B cell (primary cell): ENCODE results near the gene DLST. TPM values are rescaled to one million over a fixed set of nuclear protein-coding genes. Genes with fewer than 3 reads are reported as not detected.

Experiments used
- ATAC-seq: fragments of 200-7000 bp; cut with Tn5 transposase; one replicate; pipeline ENCODE4 v1.10.0; 2021; ENCODE audit warnings: low read depth, mild to moderate bottlenecking, moderate number of reproducible peaks, moderate library complexity
- CTCF ChIA-PET: fragments of 350-600 bp; sonication (Branson Sonifier 250); formaldehyde crosslinking; loops from one replicate; lab custom pipeline; 2021; ENCODE audit warnings: antibody characterized with exemption, inconsistent platforms; lab: Charles Lee
- POLR2A ChIA-PET: fragments of 350-600 bp; sonication (Branson Sonifier 250); formaldehyde crosslinking; loops from one replicate; lab custom pipeline; 2021; ENCODE audit warnings: antibody characterized with exemption; lab: Charles Lee
- DNase-seq: peaks from one replicate; pipeline ENCODE4 v3.0.0; 2013
- H2AFZ ChIP-seq: 2 replicates; pipeline ENCODE4 v1.6.1; 2012; ENCODE audit warnings: mild to moderate bottlenecking, low read depth, low read length; ENCODE audit not compliant: insufficient read depth, poor library complexity, severe bottlenecking
- H3K27ac ChIP-seq, 2 donors: 1 replicate in 1 of 2; 2 replicates in 1 of 2; pipeline ENCODE4 v1.5.1; 2012 to 2013; ENCODE audit warnings: low read length in 2 of 2, mild to moderate bottlenecking in 2 of 2, moderate library complexity in 1 of 2
- H3K27me3 ChIP-seq, 4 experiments: fragments of 200-600 bp in 1 of 4; sonication (generic) in 1 of 4; replicated peaks in 1 of 4; 1 replicate in 2 of 4; 2 replicates in 2 of 4; pipeline versions ENCODE4 v1.6.1 to v1.7.0; 2013 to 2016; ENCODE audit warnings: low read length in 3 of 4, mild to moderate bottlenecking in 2 of 4, mixed read lengths in 1 of 4, moderate library complexity in 1 of 4; ENCODE audit not compliant: insufficient read depth in 4 of 4, control insufficient read depth in 3 of 4; ENCODE audit errors: control extremely low read depth in 1 of 4
- H3K36me3 ChIP-seq, 2 experiments: replicated peaks in 1 of 2; 1 replicate in 1 of 2; 2 replicates in 1 of 2; pipeline versions ENCODE4 v1.6.1 to v1.7.1; 2013; ENCODE audit warnings: low read length in 1 of 2; ENCODE audit not compliant: insufficient read depth in 2 of 2, control insufficient read depth in 1 of 2; ENCODE audit errors: control extremely low read depth in 1 of 2, extremely low read depth in 1 of 2
- H3K4me1 ChIP-seq, 2 donors: fragments of 200-600 bp in 1 of 2; sonication (generic) in 1 of 2; 1 replicate in 1 of 2; 2 replicates in 1 of 2; pipeline versions ENCODE4 v1.5.1 to v1.6.1; 2013 to 2017; ENCODE audit warnings: low read length in 2 of 2; ENCODE audit not compliant: control insufficient read depth in 2 of 2, insufficient read depth in 2 of 2
- H3K4me2 ChIP-seq: replicated peaks from 2 replicates; pipeline ENCODE3; 2012; ENCODE audit warnings: mild to moderate bottlenecking, low read depth, low read length; ENCODE audit not compliant: poor library complexity, severe bottlenecking
- H3K4me3 ChIP-seq, 5 experiments: fragments of 200-600 bp in 1 of 5; sonication (generic) in 1 of 5; 1 replicate in 3 of 5; 2 replicates in 2 of 5; pipeline versions ENCODE4 v1.5.1 to v1.7.0; 2011 to 2016; ENCODE audit warnings: low read length in 4 of 5, mild to moderate bottlenecking in 4 of 5, low read depth in 2 of 5, control low read depth in 1 of 5, moderate library complexity in 1 of 5; ENCODE audit not compliant: insufficient read depth in 1 of 5; ENCODE audit errors: control extremely low read depth in 1 of 5, extremely low read depth in 1 of 5
- H3K79me2 ChIP-seq: fragments of 200-600 bp; sonication (generic); one replicate; pipeline ENCODE4 v1.6.0; 2016; ENCODE audit warnings: low read length; ENCODE audit not compliant: control insufficient read depth, insufficient read depth
- H3K9ac ChIP-seq: fragments of 200-600 bp; sonication (generic); 2 replicates; pipeline ENCODE4 v1.6.1; 2017; ENCODE audit warnings: mild to moderate bottlenecking, low read length, moderate library complexity
- H3K9me3 ChIP-seq, 3 donors: one replicate each; pipeline versions ENCODE4 v1.6.1 to v1.7.1; 2013; ENCODE audit warnings: low read length in 2 of 3; ENCODE audit not compliant: control insufficient read depth in 2 of 3, insufficient read depth in 1 of 3; ENCODE audit errors: control extremely low read depth in 1 of 3
- H4K20me1 ChIP-seq: 2 replicates; pipeline ENCODE4 v1.6.0; 2012; ENCODE audit warnings: mild to moderate bottlenecking, low read length; ENCODE audit not compliant: insufficient read depth, control insufficient read depth, poor library complexity, severe bottlenecking
- H3K27ac Mint-ChIP-seq: one replicate; pipeline ENCODE4 v1.8.0; 2021; ENCODE audit warnings: mixed read lengths
- H3K27me3 Mint-ChIP-seq: one replicate; pipeline ENCODE4 v1.8.0; 2021; ENCODE audit warnings: mixed read lengths
- H3K4me1 Mint-ChIP-seq: one replicate; pipeline ENCODE4 v1.8.0; 2021; ENCODE audit warnings: mixed read lengths
- H3K4me3 Mint-ChIP-seq: one replicate; pipeline ENCODE4 v1.8.0; 2021; ENCODE audit warnings: mixed read lengths
- H3K9me3 Mint-ChIP-seq: one replicate; pipeline ENCODE4 v1.8.0; 2022; ENCODE audit warnings: mixed read lengths; ENCODE audit not compliant: insufficient read depth
- EZH2 ChIP-seq: IDR thresholded peaks from 2 replicates; pipeline ENCODE4 v1.6.1; 2012; ENCODE audit warnings: borderline replicate concordance, low read depth, mild to moderate bottlenecking, moderate library complexity, low read length; ENCODE audit not compliant: insufficient read depth, poor library complexity, severe bottlenecking
- WGBS: methylation state at CpG from one replicate; pipeline ENCODE4 v1.1.5; 2013; ENCODE audit warnings: missing lambda C conversion rate; ENCODE audit not compliant: insufficient coverage; 5-methylcytosine and 5-hydroxymethylcytosine counted together
- intact Hi-C: fragments of 100-400 bp; cut with micrococcal nuclease; formaldehyde crosslinking; loops from one replicate; pipeline ENCODE4 v1.10.0; 2022
- polyA plus RNA-seq: library from polyadenylated mRNA; depleted of rRNA; stranded (reverse); fragments of >200 nt; gene quantifications from 2 replicates; pipeline ENCODE4 v1.2.3, GENCODE V29; 2012
- total RNA-seq, 2 donors: library from RNA; stranded (reverse); fragments of 120-200 nt in 1 of 2; gene quantifications; 1 replicate in 1 of 2; 2 replicates in 1 of 2; pipeline versions ENCODE4 v1.2.3 to v1.2.4, GENCODE V29; 2013 to 2022
- TF ChIP-seq, protein P1 (sequence below): fragments of 200-600 bp; IDR thresholded peaks from one replicate; pipeline ENCODE4 v1.8.0; 2022; ENCODE audit warnings: antibody characterized with exemption, mild to moderate bottlenecking

Gene DLST
- total and polyA plus RNA-seq, 2 donors (not counting 1 experiment from before 2014, with no cell fraction given): 73.1 to 89.5 TPM

DNA sequence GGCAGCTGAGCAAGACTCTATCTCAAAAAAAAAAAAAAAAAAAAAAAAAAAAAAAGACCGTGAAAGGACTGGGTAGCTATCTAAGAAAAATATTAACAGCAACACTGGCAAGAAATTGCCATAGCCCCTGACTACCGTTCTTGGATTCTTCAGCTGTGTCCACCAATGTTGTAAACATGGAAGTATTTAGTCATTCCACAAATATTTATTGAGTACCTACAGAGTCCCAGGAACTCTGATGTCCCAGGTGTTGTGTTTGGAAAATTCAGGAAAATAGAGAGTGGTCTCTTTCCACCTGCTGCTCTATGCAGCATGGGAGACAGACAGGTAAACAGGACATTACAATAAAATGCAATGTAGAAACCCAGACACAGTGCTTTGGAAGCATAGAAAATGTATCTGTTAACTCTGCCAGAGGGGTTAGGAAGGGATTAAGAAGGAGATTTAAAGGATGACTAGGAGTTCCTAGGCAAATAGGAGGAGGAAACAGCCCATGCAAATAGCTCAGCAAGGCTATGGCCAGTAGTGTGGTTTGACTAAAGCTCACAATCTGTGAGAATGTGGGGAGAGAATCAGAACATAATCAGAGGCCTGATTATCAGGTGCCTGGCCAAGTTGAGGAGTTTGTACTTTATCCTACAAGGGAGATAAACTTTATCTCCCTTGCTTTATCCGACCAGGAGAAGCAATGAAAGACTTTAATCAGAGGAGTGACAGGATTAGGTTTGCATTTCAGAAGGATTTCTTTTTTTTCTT, 2.1 kb upstream of the DLST start:
- ChIA-PET CTCF (interaction anchor here (0.6 to 41.3 kb wide), 4 partner anchors 21 to 217 kb away, joined by 3 to 926 read pairs (median 100); no protein-coding TSS in a partner anchor), POLR2A (no interaction called here)
- ATAC-seq: no peak
- intact Hi-C loops: no loop called here
- peak overlapping the region; percentile 28 for H3K27ac Mint-ChIP-seq
- Histone ChIP-seq H3K27me3 (no peaks in the 10 kb centered on the region), H3K4me3 (no peak overlapping the region), H3K79me2 (peaks cover 44% of the 10 kb centered on the region), H3K9me3 (no peaks in the 10 kb centered on the region), H3K4me2 (no peak overlapping the region), H3K36me3 (no peaks in the 10 kb centered on the region), H3K9ac (no peak overlapping the region), H2AFZ (peak overlapping the region; percentile 20), H3K27ac (no peak overlapping the region), H3K4me1 (peaks cover 39 to 47% of the 10 kb centered on the region in 2 donors), H4K20me1 (peaks cover 23% of the 10 kb centered on the region)
- no peaks in the 10 kb centered on the region for H3K9me3 Mint-ChIP-seq
- WGBS: no CpG with 5 or more reads among the region's 3 CpGs
- H3K4me1 Mint-ChIP-seq: peaks cover 53% of the 10 kb centered on the region
- H3K27me3 Mint-ChIP-seq: no peaks in the 10 kb centered on the region
- H3K4me3 Mint-ChIP-seq: peak overlapping the region; percentile 29
- TF ChIP-seq, protein P1, sequence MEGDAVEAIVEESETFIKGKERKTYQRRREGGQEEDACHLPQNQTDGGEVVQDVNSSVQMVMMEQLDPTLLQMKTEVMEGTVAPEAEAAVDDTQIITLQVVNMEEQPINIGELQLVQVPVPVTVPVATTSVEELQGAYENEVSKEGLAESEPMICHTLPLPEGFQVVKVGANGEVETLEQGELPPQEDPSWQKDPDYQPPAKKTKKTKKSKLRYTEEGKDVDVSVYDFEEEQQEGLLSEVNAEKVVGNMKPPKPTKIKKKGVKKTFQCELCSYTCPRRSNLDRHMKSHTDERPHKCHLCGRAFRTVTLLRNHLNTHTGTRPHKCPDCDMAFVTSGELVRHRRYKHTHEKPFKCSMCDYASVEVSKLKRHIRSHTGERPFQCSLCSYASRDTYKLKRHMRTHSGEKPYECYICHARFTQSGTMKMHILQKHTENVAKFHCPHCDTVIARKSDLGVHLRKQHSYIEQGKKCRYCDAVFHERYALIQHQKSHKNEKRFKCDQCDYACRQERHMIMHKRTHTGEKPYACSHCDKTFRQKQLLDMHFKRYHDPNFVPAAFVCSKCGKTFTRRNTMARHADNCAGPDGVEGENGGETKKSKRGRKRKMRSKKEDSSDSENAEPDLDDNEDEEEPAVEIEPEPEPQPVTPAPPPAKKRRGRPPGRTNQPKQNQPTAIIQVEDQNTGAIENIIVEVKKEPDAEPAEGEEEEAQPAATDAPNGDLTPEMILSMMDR: no peak
- no peak for TF ChIP-seq EZH2
- DNase-seq: no peak
